Measurements from ENCODE around the gene NCOA5.

NCOA5 gene

GRCh38 chr20:46114449-46114848 lies 24.7 kb upstream of the NCOA5 start:
- no peak for DNase-seq (ENCODE audit: low read depth)
- no peak for TF ChIP-seq CTCF (IDR thresholded peaks at IDR 0.05; ENCODE audit: control insufficient read depth, insufficient read depth, low read depth, low read length, missing control alignments)
- no peak overlapping the region for H3K4me3 ChIP-seq (ENCODE audit: control insufficient read depth, low read depth, low read length)

- DNase-seq (ENCODE audit: low read depth), result no peak
- TF ChIP-seq CTCF (IDR thresholded peaks at IDR 0.05; ENCODE audit: control insufficient read depth, insufficient read depth, low read depth, low read length, missing control alignments), result no peak
- no peak overlapping the region for H3K4me3 ChIP-seq (ENCODE audit: control insufficient read depth, low read depth, low read length)
These were observed 23.3 kb upstream of the NCOA5 start for GRCh38 chr20:46113113-46113470.

- no peak overlapping the region for H3K4me3 ChIP-seq (ENCODE audit: control insufficient read depth, low read depth, low read length)
- no peak for DNase-seq (ENCODE audit: low read depth)
- TF ChIP-seq CTCF (IDR thresholded peaks at IDR 0.05; ENCODE audit: control insufficient read depth, insufficient read depth, low read depth, low read length, missing control alignments), result no peak
These were observed 22.8 kb upstream of the NCOA5 start for GRCh38 chr20:46112430-46113112.

GRCh38 chr20:46111836-46112212 lies 22.1 kb upstream of the NCOA5 start:
- DNase-seq (ENCODE audit: low read depth), result no peak
- H3K4me3 ChIP-seq (ENCODE audit: control insufficient read depth, low read depth, low read length), result no peak overlapping the region
- TF ChIP-seq CTCF (IDR thresholded peaks at IDR 0.05; ENCODE audit: control insufficient read depth, insufficient read depth, low read depth, low read length, missing control alignments), result no peak

GRCh38 chr20:46111028-46111835 lies 21.5 kb upstream of the NCOA5 start:
- DNase-seq (ENCODE audit: low read depth), result no peak
- no peak overlapping the region for H3K4me3 ChIP-seq (ENCODE audit: control insufficient read depth, low read depth, low read length)

GRCh38 chr20:46108976-46109375 lies 19.2 kb upstream of the NCOA5 start:
- no peak for TF ChIP-seq CTCF (IDR thresholded peaks at IDR 0.05; ENCODE audit: control insufficient read depth, insufficient read depth, low read depth, low read length, missing control alignments)
- DNase-seq (ENCODE audit: low read depth), result no peak
- H3K4me3 ChIP-seq (ENCODE audit: control insufficient read depth, low read depth, low read length), result no peak overlapping the region

More at GRCh38 chr20:46111028-46111835, 21.5 kb upstream of the NCOA5 start:
- TF ChIP-seq CTCF (IDR thresholded peaks at IDR 0.05; ENCODE audit: control insufficient read depth, insufficient read depth, low read depth, low read length, missing control alignments), result no peak
